Measurements from ENCODE around the gene CLEC4G.
"Not testable (repeated sequence)": the region's sequence is repeated elsewhere in the genome, so short reads cannot be mapped to it uniquely, and the experiment has no call there.

The CLEC4G gene

GRCh38 chr19:7765043-7765442 lies 33.1 kb upstream of the CLEC4G start:
- 84 to 86% methylated on average over 2 of the region's 2 CpGs for WGBS, 2 experiments (ENCODE audit: insufficient coverage in 2 of 2)
- not testable (repeated sequence) for H3K4me1 ChIP-seq (ENCODE audit: control insufficient read depth, insufficient read depth, low read length, poor library complexity, severe bottlenecking); H3K36me3 ChIP-seq (ENCODE audit: control insufficient read depth, insufficient read depth, low read length); H3K4me3 ChIP-seq (ENCODE audit: extremely low read depth, insufficient read depth, low read length, poor library complexity, severe bottlenecking); H3K27ac ChIP-seq (ENCODE audit: low read depth, low read length, severe bottlenecking); H3K9me3 ChIP-seq (ENCODE audit: control insufficient read depth, low read length)

- 82% methylated on average over 3 of the region's 3 CpGs; no CpG with 5 or more reads in 1 of the 2 experiments for WGBS, 2 experiments (ENCODE audit: insufficient coverage in 2 of 2)
- H3K36me3 ChIP-seq (ENCODE audit: control insufficient read depth, insufficient read depth, low read length); H3K27ac ChIP-seq (ENCODE audit: low read depth, low read length, severe bottlenecking); H3K9me3 ChIP-seq (ENCODE audit: control insufficient read depth, low read length); H3K4me1 ChIP-seq (ENCODE audit: control insufficient read depth, insufficient read depth, low read length, poor library complexity, severe bottlenecking); H3K4me3 ChIP-seq (ENCODE audit: extremely low read depth, insufficient read depth, low read length, poor library complexity, severe bottlenecking): not testable (repeated sequence)
These were observed 32.2 kb upstream of the CLEC4G start for GRCh38 chr19:7764157-7764556.

DNA sequence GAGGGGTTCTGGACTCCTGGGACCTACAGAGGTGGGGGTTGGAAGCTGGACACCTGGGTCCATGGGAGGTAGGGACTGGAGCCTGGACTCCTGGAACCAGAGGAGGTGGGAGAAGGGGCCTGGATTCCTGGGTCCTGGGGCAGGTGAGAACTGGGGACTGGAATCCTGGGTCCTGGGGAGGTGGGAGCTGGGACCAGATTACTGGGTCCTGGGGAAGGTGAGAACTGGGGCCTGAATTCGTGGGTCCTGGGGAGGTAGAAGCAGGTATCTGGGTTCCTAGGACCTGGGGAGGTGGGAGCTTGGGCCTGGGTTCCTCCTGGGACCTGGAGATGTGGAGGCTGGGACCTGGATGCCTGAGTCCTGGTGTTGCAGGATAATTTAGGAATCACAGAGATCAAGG lies 31.8 kb upstream of the CLEC4G start:
- Histone ChIP-seq H3K36me3 (ENCODE audit: control insufficient read depth, insufficient read depth, low read length) (no peaks in the 10 kb centered on the region), H3K9me3 (ENCODE audit: control insufficient read depth, low read length) (peaks cover 9% of the 10 kb centered on the region), H3K27ac (ENCODE audit: low read depth, low read length, severe bottlenecking) (no peak overlapping the region), H3K4me3 (ENCODE audit: extremely low read depth, insufficient read depth, low read length, poor library complexity, severe bottlenecking) (no peak overlapping the region), H3K4me1 (ENCODE audit: control insufficient read depth, insufficient read depth, low read length, poor library complexity, severe bottlenecking) (no peaks in the 10 kb centered on the region)
- WGBS, 2 experiments (ENCODE audit: insufficient coverage in 2 of 2) = 23 to 33% methylated on average over 1 of the region's 1 CpG

DNA sequence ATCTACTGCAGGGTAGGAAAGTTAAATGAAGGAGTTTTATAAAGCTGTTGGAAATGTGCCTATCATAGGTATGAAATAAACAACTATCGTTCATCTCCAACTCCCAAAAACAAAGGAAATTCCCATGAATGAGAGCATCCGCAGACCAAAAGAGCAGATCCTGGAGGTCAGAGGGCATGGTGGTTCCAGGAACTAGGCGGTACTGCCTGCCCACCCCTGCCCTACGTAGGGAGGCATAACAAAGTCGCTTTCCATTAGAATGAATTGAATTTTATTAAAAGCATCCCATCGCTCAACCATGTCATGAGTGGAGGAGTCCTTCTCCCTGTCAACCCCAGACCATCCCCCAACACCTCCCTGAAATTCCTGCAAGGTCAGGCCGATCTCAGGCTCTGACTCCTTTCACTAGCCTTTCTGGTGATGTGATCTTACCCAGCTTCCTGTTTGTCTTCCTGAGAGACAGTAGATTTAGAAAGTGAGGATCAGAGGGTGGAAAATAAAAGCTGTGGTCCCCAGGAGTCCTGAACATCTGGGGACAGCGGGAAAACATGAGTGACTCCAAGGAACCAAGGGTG lies 30.9 kb upstream of the CLEC4G start, which contains the start of gene CLEC4M:
Gene CLEC4M, plus strand, starts transcription at position 525 of the 575 bp plus-strand sequence. Its CDS starts 24 bp downstream, at position 549.
- peaks cover 13% of the 10 kb centered on the region for H3K9me3 ChIP-seq (ENCODE audit: control insufficient read depth, low read length)
- no peak within 1 kb of the TSS for H3K4me3 ChIP-seq (ENCODE audit: extremely low read depth, insufficient read depth, low read length, poor library complexity, severe bottlenecking)
- H3K4me1 ChIP-seq (ENCODE audit: control insufficient read depth, insufficient read depth, low read length, poor library complexity, severe bottlenecking) = no peaks in the 10 kb centered on the region
- H3K27ac ChIP-seq (ENCODE audit: low read depth, low read length, severe bottlenecking) = no peak within 1 kb of the TSS
- WGBS, 2 experiments (ENCODE audit: insufficient coverage in 2 of 2) = 80 to 94% methylated on average over 4 to 7 of the region's 8 CpGs
- no peaks in the 10 kb centered on the region for H3K36me3 ChIP-seq (ENCODE audit: control insufficient read depth, insufficient read depth, low read length)

DNA sequence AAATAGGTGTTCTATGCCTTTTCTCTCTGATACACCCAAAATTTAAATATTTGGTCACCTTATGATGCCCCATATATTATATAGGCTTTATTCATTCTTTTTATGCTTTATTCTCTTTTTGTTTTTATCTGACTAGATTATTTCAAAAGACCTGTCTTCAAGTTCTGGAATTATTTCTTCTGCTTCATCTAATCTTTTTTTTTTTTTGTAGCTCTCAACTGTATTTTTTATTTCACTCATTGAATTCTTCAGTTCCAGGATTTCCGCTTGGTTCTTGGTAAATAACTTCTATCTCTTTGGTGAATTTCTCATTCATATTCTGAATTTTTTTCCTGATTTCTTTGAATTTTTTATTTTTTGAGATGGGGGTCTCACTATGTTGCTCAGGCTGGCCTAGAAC lies 27.2 kb upstream of the CLEC4G start:
- Histone ChIP-seq H3K36me3 (ENCODE audit: control insufficient read depth, insufficient read depth, low read length) (no peaks in the 10 kb centered on the region), H3K27ac (ENCODE audit: low read depth, low read length, severe bottlenecking) (no peak overlapping the region), H3K4me1 (ENCODE audit: control insufficient read depth, insufficient read depth, low read length, poor library complexity, severe bottlenecking) (no peaks in the 10 kb centered on the region), H3K9me3 (ENCODE audit: control insufficient read depth, low read length) (peaks cover 22% of the 10 kb centered on the region), H3K4me3 (ENCODE audit: extremely low read depth, insufficient read depth, low read length, poor library complexity, severe bottlenecking) (no peak overlapping the region)
- no CpG with 5 or more reads among the region's 1 CpG for WGBS, 2 experiments (ENCODE audit: insufficient coverage in 2 of 2)

GRCh38 chr19:7757358-7757757 lies 25.4 kb upstream of the CLEC4G start:
- 65 to 75% methylated on average over 3 of the region's 3 CpGs for WGBS, 2 experiments (ENCODE audit: insufficient coverage in 2 of 2)
- no peak overlapping the region for H3K27ac ChIP-seq (ENCODE audit: low read depth, low read length, severe bottlenecking)
- peaks cover 22% of the 10 kb centered on the region for H3K9me3 ChIP-seq (ENCODE audit: control insufficient read depth, low read length)
- H3K4me3 ChIP-seq (ENCODE audit: extremely low read depth, insufficient read depth, low read length, poor library complexity, severe bottlenecking) = no peak overlapping the region
- no peaks in the 10 kb centered on the region for H3K36me3 ChIP-seq (ENCODE audit: control insufficient read depth, insufficient read depth, low read length)
- H3K4me1 ChIP-seq (ENCODE audit: control insufficient read depth, insufficient read depth, low read length, poor library complexity, severe bottlenecking) = no peaks in the 10 kb centered on the region

GRCh38 chr19:7756258-7756657 lies 24.3 kb upstream of the CLEC4G start:
- Histone ChIP-seq H3K36me3 (ENCODE audit: control insufficient read depth, insufficient read depth, low read length) (no peaks in the 10 kb centered on the region), H3K27ac (ENCODE audit: low read depth, low read length, severe bottlenecking) (no peak overlapping the region), H3K4me3 (ENCODE audit: extremely low read depth, insufficient read depth, low read length, poor library complexity, severe bottlenecking) (no peak overlapping the region), H3K4me1 (ENCODE audit: control insufficient read depth, insufficient read depth, low read length, poor library complexity, severe bottlenecking) (no peaks in the 10 kb centered on the region), H3K9me3 (ENCODE audit: control insufficient read depth, low read length) (peaks cover 22% of the 10 kb centered on the region)
- WGBS, 2 experiments (ENCODE audit: insufficient coverage in 2 of 2) = 0% methylated on average over 1 of the region's 4 CpGs

GRCh38 chr19:7751157-7751783 lies 19.4 kb upstream of the CLEC4G start:
- Histone ChIP-seq H3K4me3 (ENCODE audit: extremely low read depth, insufficient read depth, low read length, poor library complexity, severe bottlenecking) (no peak overlapping the region), H3K27ac (ENCODE audit: low read depth, low read length, severe bottlenecking) (no peak overlapping the region), H3K36me3 (ENCODE audit: control insufficient read depth, insufficient read depth, low read length) (no peaks in the 10 kb centered on the region), H3K9me3 (ENCODE audit: control insufficient read depth, low read length) (peaks cover 5% of the 10 kb centered on the region), H3K4me1 (ENCODE audit: control insufficient read depth, insufficient read depth, low read length, poor library complexity, severe bottlenecking) (no peaks in the 10 kb centered on the region)
- WGBS, 2 experiments (ENCODE audit: insufficient coverage in 2 of 2) = 76 to 82% methylated on average over 11 of the region's 12 CpGs

DNA sequence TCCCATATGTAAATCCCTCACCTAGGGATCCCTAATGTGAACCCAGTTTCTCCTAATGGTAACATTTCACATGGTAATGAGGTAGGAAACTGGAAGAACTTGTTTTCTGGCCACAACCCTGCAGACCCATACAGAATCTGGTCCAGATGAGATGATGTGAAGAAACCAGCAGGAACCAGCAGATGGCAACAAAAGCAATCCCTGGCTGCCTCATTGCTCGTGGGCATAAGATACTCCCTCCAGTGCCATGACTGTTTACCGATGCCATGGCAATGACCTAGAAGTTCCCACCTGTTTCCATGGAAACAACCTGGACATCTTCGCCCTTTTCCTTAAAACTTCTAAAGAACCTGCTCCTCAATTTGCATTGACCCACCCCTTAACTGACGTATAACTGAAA lies 16.8 kb upstream of the CLEC4G start:
- peaks cover 5% of the 10 kb centered on the region for H3K9me3 ChIP-seq (ENCODE audit: control insufficient read depth, low read length)
- H3K27ac ChIP-seq (ENCODE audit: low read depth, low read length, severe bottlenecking) = no peak overlapping the region
- H3K36me3 ChIP-seq (ENCODE audit: control insufficient read depth, insufficient read depth, low read length) = no peaks in the 10 kb centered on the region
- no peaks in the 10 kb centered on the region for H3K4me1 ChIP-seq (ENCODE audit: control insufficient read depth, insufficient read depth, low read length, poor library complexity, severe bottlenecking)
- WGBS, 2 experiments (ENCODE audit: insufficient coverage in 2 of 2) = 42 to 50% methylated on average over 1 to 3 of the region's 4 CpGs
- H3K4me3 ChIP-seq (ENCODE audit: extremely low read depth, insufficient read depth, low read length, poor library complexity, severe bottlenecking) = no peak overlapping the region

- Histone ChIP-seq H3K36me3 (ENCODE audit: control insufficient read depth, insufficient read depth, low read length) (no peaks in the 10 kb centered on the region), H3K9me3 (ENCODE audit: control insufficient read depth, low read length) (peaks cover 5% of the 10 kb centered on the region), H3K27ac (ENCODE audit: low read depth, low read length, severe bottlenecking) (no peak overlapping the region), H3K4me3 (ENCODE audit: extremely low read depth, insufficient read depth, low read length, poor library complexity, severe bottlenecking) (no peak overlapping the region), H3K4me1 (ENCODE audit: control insufficient read depth, insufficient read depth, low read length, poor library complexity, severe bottlenecking) (no peaks in the 10 kb centered on the region)
- WGBS, 2 experiments (ENCODE audit: insufficient coverage in 2 of 2) = no CpG with 5 or more reads among the region's 2 CpGs
These were observed 16.3 kb upstream of the CLEC4G start for GRCh38 chr19:7748171-7748570.

All from mesodermal cell (in vitro differentiated cells).